ENCODE results near the gene MRPL38.

The MRPL38 gene

DNA sequence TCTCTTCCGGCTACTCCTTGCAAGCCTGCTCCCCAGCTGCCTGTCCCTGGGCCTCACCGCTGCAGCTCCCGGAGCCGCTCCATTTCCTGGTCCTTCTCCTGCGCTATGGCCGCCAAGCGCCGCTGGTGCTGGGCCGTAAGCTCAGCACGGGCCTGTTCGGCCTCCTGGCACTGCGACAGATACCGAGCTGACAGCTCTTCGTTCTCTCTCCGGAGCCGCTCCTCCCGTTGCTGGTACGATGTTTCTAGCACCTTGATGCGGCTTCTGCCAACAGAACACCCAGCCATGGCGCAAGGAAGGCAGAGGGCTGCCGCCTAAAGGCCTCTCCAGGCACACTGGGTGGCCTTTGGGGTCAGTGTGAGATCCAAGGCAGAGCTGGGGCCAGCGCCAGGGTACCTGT is 14.9 kb upstream of the MRPL38 start:
- no peak for DNase-seq (ENCODE audit: low spot score)

DNA sequence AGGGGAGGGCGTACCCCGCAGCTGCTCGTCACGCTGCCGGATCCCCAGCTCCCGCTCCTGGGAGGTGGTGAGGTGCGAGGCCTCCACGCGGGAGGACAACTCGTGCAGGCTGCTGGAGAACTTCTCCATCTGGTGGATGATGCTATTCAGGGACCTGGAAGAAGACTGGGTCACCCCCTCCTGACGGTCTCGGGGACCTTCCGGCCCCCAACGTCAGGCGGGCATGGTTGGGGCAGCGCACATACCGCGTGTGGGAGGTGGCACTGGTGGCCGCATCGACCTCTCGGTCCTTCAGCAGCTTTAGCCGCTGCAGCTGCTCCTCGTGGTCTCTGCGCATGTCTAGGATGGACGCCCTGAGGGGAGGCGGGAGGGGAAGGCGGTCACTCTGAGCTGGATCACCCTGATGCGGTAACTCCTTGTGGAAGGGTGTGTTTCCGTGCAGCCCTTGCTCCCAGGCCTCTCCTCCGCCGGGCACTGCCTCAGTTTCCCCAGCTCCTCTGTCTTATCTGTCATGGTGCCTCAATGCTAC is 13.3 kb upstream of the MRPL38 start:
- DNase-seq (ENCODE audit: low spot score): no peak

DNA sequence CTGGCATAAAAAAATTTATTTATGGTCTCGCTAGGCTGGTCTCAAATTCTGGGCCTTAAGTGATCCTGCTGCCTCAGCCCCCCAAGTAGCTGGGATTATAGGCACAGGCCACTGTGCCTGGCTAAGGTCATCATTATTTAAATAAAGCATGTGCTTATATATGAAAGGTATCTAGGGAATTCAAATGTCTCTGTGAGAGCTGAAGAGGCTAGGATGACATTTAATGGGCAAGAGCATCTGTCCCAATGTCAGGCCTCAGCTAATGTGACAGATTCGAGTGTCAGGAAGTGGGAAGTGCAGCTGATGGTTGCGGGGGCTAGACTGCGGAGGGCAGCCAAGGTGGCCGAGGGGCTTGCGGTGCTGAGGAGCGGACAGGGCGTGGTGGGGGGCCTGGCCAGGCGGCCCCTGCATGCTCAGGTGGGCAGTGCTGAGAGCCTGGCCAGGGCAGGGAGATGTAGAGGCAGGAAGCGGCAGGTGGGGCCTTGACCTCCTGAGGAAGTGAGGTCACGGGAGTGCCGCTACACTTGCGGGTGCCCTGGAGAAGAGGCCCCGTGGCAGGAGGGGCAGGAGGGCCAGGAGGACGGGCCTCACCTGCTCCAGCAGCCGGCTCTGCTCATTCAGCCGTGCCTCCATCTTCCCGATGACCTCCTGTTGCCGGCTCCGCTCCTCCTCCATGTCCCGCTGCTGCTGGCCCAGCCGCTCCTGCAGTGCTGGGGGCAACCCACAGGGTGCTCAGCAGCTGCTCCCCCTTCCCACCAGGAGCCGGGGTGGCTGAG is 12.6 kb upstream of the MRPL38 start:
- no peak for DNase-seq (ENCODE audit: low spot score)

DNA sequence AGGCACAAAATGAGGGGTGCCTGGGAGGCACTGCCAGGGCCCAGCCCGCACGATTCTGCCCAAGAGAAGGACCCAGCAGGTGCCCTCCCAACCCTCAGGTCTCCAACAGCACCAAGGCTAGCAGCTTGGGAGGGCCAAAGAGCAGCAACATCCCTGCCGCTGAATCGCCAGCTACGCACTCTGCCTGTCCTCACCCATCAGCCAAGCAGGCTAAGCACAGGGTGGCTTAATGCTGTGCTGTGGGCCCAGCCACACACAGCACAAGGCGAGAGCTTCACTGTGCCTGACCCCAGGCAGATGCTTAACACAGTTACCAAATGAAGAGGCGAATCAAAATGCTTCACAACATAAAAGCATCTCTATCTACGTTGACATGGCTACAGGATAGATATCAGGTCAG is 10.6 kb upstream of the MRPL38 start:
- no peak for DNase-seq (ENCODE audit: low spot score)

DNA sequence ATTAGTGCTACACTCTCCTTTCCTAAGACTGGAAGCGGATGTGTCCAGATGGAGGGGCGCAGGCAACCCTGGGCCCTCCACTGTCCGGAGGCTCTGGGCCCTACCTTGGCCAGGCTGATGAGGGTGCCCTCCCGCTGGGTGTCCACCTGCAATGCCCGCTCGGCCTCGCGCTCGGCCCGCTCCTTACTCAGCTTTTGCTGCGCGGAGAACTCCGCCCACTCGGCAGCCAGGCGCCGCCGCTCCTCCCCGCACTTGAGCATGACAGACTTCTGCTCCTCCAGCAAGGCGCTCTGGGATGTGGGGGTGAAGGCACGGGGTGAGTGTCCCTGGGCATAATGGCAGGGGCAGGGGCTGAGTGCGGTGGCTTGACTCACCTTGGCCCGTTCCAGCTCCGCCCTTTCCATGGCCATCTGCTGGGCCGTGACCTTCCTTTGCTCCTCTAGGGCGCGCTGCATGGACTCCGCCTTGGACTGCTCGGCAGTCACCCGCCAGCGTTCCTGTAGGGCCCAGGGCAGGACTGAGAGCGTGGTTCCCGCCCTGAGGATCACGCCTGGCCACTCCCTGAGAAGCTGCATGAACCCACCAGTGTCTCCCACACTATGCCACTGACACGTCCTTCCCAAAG is 10.1 kb upstream of the MRPL38 start:
- no peak for DNase-seq (ENCODE audit: low spot score)

DNA sequence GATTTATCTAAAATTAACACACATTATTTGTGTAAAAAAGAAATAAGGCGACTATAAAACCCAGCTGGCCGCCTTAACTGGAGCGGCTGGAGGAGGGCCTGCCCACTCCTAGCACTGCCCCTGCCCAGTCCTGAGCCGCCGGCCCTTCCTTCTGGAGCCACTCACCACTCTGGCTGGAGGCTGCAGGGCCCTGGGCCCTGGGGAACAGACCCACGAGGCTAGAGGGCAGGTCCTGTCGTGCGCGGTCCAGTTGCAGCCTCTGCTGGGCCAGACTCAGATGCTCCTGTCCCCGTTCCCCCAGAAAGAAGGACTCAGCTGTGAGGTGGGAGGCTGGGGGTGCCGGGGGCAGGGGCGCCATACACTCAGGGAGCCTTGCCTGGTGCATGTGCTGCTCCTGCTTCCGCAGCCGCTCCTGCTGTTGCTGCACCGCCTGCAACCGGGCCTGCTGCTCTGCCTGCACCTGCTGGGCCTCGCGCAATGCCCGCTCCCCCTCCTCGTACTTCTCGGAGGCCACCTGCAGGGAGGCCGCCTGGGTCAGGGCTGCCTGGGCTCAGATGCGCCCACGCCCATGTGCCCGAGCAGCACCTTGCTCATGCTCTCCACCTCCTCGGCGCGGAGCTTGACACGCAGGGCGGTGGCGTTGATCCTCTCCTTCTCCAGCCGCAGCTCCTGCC is 9.0 kb upstream of the MRPL38 start:
- no peak for DNase-seq (ENCODE audit: low spot score)

DNA sequence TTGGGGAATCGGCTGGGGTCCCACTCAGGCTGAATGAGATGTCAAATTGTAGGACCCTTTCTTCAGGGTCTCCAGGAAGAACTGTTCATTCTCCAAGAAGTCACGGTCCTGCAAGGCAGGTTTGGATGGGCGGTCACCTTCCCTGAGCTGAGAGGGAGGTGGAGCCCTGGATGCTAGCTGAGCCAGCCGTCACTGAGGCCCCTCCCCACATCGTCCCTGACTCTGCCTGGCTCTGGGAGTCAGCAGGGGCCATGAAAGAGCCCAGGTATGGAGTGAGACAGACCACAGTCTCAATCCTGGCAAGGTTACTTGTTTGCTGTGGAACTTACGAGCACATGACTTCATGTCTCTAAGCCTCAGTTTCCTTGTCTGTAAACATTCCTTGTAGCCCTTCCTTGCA is 6.0 kb upstream of the MRPL38 start:
- DNase-seq (ENCODE audit: low spot score): no peak

DNA sequence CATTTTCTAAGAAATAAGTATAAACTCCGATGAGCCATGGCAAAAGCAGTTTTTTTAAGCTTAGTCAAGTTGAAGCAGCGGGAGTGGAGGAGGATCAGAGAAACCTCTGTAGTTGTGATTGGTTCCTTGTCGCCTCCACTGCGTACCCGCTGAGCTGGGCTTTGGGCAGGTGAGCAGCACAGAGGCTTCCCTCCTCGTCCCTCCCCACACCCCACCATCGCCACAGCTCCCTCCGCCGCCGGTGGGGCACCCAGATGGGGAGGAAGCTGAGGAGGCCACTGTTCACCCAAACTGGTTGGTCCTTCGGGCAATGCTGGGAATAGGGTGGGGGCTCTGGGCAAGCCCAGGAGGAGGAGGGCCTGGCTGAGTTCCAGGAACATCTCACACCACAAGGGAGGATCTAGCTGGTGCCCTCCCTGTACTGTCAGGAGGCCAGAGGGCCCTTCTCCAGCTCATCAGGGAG is 5.2 kb upstream of the MRPL38 start:
- DNase-seq (ENCODE audit: low spot score): no peak

DNA sequence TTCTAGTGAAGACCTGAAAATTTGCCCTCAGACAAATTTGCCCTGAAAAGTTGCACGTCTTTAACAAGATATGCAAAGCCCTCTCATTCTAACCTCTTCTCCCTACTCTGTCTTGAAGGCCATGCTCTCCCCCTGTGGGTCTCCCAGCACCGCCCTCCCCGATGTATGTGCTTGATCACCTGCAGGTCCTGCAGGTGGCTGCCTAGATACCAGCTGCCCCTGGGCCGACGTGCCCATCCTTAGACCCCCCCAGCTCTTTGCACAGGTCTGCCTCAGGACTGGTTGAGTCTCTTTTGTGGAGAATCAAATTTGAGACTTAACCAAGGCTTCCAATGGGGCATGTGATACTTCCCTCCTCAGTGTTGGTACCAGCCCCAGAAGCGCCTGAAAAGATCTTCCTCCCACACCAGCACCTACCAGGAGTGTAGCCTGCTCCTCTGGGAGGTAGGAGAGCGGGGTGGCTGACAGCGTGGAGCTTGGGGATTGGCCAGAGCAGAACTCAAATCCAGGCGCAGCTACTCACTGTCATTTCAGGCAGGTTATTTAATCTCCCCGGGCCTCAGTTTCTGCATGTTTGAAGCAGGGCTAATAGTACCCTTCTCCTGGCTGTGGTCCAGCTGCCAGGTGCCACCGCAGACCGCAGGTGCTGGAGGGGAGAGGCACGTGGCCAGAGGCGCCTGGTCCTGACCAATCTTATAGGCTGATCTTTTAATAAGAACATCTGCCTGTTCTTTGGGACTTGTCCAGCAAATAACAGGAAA is 4.5 kb upstream of the MRPL38 start:
- DNase-seq (ENCODE audit: low spot score): no peak

DNA sequence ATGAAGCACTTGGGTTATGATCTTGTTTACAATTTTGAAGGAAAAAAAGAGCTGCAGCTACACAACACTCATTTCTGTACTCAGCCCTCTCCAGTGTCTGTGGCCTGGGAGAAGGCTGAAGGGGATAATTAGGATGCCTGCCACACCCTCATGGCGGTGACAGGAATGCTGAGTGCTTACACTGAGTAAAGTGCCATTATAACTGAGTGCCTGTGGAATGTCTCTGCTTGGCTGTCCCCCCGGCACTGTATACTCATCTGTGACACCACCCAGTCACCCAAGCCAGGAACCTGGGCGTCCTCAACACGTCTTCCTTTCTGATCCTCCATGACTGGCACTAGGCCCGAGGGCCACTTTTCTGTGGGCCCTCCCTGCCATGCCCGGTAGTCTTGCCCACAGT is 3.5 kb upstream of the MRPL38 start:
- DNase-seq (ENCODE audit: low spot score): no peak

DNA sequence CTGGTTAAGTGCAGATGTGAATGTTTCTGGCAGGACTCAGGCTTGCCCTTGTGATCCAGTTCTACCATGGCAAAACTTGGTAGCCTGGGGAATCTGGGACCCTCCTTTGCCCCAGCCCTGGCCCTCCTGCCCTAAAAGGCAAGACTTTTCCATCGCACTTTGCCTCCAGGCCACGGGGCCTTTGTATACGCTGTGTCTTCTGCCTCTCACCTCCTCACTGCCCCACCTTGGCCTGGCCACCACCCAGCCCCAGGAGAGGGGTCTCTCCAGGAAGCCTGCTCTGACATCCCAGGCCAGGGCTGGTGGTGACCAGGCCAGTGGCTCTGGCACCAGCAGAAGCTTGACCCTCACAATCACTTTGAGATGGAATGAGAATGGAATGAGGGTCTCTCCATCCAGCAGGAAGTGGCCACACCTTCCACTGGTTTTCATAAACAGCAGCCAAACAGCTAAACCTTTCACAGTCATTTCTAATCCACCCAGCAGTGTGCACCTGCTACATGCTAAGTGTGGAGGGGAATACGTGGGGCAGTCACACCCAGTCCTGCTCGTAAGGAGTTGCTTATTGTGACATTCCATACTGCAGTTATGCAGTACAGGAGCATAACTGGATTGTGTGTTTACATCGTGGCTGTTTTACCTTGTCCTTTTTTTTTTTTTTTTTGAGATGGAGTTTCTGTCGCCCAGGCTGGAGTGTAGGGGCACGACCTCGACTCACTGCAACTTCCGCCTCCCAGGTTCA is 1.6 kb upstream of the MRPL38 start:
- DNase-seq (ENCODE audit: low spot score): no peak

DNA sequence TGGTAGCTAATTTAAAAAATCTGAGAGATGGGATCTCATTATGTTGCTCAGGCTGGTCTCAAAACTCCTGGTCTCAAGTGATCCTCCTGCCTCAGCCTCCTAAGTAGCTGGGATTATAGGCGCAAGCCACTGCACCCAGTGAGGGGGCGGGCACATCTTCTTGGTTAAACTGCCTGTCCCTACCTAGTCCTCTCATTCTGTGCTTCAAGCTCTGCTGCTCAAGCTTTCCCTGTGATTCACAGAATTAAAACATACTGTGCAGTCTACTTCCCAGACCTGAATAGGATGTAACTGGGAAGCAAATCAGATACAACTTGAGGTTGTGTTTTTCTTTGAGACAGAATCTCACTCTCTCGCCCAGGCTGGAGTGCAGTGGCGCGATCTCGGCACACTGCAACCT is 2.3 kb downstream of the MRPL38 start:
- DNase-seq (ENCODE audit: low spot score): no peak

DNA sequence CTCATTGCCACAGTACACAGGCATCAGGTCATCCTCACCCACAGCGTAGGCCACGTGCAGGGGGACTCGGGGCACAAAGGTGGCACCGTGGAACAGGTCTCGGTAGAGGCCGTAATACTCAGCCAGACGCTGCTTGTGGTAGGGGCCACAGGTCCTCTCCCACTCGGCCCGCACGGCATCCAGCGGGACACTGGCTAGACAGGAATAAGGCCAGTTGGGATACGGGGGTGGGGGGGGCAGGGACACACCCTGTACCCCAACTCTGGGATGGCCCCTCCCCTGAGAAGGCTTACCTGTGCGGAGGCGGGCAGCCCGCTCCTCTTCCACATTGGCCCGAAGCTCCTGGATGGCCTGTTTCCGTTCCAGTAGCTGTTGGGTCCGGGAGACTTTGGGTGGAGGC is 3.0 kb downstream of the MRPL38 start:
- no peak for DNase-seq (ENCODE audit: low spot score)

DNA sequence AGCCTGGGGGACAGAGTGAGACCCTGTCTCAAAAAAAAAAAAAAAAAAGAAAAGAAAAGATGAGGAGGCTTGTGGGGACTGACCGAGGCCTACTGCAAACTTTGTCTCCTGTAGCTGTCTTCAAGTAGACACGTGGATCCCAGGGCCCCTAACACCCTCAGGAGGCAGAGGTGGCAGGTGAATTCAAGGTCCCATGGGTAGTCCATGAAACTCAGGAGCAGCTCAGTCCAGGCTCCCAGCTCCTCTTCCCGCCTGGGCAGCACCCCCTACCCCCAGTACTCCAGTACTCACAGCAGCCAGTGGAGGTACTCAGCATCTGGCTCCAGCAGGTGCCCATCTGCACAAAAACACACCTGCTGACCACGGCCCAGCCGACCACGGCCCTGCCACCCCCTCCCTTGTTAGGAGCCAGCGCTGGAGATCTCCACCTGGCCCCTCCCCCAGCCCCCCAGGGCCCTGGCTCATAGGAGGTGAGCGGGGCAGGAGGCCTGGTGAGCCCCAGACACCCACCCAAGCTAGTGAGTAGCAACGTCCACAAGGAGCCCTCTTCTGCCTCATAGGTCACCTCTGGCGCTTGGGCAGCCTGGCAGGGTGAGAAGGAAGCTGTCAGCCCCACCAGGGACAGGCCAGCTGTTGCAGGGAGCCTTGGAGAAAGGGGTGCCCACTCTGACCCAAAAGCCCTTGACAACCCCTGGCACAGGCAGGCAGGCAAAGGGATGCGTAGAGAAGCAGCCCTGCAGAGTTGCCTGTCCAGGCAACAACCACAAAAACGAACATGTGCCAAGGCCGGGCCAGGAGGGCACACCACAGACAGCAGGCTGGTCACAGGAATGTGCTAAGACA is 3.8 kb downstream of the MRPL38 start:
- no peak for DNase-seq (ENCODE audit: low spot score)

DNA sequence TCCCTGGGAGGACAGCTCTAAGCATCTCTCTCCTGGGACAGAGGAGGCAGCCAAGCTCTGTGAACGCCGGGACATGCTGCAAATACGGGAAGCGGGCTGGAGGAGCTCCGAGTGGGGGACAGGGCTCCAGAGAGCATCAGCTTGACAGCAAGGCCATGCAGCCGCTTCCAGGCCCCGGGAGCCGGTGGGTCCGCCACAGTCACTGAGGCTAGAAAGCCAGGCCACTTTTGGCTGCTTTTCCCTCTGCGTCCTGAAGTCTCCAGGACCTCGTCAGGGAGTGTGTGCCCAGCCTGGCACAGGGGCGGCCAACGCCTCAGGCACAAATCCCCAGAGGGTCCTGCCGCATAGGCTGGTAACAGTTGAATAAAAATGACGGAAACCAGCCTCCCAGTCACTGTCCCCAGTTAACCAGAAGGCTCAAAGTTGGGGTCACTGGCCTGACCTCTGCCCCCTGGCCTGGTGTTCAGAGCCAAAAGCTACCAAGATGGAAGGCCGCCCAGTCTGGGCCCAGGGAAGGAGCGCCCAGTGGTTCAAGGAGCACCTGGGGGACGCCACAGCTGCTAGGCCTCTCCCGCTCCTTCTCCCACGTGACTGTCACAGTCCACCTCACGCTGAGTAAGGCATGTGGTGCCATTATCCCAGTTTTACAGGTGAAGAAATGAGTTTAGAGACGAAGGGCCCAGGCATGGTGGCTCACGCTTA is 4.8 kb downstream of the MRPL38 start:
- DNase-seq (ENCODE audit: low spot score): no peak

DNA sequence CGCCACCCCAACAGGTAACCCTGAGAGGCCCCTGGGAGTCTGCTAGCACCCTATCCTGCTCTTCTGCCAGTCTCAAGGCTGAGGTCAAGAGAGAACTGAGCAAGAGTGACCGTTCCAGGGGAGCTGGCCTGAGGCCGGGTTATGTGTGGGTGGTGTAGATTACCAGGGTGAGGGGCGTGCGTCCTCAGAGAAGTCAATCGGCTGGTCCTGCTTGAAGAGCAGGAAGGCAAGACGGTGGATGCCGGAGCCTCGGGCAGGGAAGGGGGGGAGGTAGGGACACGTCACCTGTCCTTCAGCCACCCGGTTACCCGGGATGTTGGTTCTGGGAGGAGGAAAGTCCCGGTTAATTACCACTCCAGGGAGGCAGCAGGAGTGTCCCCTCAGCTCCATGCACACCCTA is 5.3 kb downstream of the MRPL38 start:
- DNase-seq (ENCODE audit: low spot score): no peak

DNA sequence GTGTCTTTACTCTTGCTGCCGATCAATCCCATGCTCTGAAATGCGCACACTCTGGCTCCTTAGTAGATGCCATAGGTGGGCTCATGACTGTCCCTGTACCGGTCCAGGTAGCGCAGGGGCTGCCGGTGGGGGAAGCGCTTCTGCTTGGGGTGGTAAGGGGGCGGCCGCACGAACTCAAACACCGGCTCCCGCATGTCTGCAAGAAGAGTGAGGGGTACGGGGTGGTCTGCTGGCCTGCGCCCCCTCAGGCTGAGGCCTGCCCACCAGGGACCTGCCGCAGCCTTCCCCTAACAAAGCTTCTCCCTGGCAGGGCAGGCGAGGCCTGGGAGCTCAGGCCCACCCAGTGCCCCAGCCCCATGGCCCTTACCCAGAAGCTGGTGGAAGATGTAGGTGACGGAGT is 5.9 kb downstream of the MRPL38 start:
- DNase-seq (ENCODE audit: low spot score): no peak

DNA sequence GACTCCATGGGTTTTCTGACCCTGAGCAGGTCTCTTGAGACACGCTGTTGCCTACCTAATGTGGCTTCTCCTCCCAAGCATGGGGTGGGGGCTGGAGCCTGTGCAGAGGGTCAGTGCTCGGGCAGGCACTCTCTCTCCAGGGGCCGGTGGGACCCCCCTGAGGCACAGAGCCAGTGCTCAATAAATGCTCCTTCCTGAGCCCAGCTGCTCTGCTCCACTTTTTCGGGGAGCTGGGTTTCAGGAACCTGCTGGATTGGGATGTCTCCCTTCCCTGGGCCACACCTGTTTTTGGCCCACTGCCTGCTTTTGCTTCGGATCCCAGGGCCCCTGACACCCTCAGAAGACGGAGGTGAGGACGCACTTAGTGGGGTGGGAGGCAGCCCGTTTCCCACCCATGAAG is 6.6 kb downstream of the MRPL38 start:
- no peak for DNase-seq (ENCODE audit: low spot score)

DNA sequence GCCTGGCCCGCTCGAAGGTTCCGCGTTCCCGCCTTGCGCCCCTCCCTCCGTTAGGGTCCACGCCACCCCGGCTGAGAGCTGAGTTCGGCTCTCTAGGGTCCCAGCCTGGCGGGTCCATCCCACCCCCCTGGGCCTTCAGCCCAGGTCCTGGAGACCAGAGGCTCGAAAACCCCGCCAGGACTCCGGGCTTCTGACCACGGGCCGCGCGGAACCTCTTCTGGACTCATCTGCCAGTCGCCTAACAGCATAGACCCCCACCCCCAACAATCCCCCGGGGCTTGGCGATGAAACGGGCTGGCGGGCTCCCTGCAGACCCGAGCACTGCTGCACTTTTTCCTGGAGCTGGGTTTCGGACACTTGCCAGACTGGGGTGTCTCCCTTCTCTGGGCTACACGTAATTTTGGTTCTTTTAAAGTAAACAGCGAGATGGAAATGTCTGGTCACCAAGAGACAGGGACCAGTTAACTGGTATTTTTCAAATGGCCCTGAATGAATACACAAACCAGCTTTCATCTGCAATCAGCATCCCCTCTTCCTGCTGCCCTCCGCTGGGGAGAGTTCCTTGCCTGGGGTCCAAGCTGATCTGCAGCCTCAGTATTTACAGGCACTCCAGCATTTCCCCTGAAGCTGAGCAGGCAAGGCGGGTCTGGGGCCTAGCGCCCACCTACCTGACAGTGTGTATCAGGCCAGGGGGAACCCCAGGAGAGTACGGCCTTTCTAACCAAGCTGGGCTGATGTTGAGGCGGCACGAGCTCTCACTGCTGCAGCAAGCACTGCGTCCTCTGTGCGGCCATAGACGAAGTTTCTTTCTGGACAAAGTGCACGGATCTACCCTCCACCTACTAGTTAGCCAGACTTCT is 7.3 kb downstream of the MRPL38 start:
- DNase-seq (ENCODE audit: low spot score): no peak

All from HuH-7 (cell line).